HUES64 (cell line): ENCODE results near the gene CALCR. TPM values are rescaled to one million over a fixed set of nuclear protein-coding genes. Genes with fewer than 3 reads are reported as not detected.
"Not testable (repeated sequence)": the region's sequence is repeated elsewhere in the genome, so short reads cannot be mapped to it uniquely, and the experiment has no call there.

Experiments used
- H3K27ac ChIP-seq: 2 replicates; pipeline ENCODE4 v1.7.0; 2013; ENCODE audit warnings: low read depth, low read length, inconsistent platforms
- H3K27me3 ChIP-seq: 2 replicates; pipeline ENCODE4 v1.6.1; 2013; ENCODE audit warnings: mild to moderate bottlenecking, low read length; ENCODE audit not compliant: insufficient read depth
- H3K36me3 ChIP-seq: 2 replicates; pipeline ENCODE4 v1.6.1; 2013; ENCODE audit warnings: mild to moderate bottlenecking, low read length; ENCODE audit not compliant: insufficient read depth
- H3K4me1 ChIP-seq: 2 replicates; pipeline ENCODE4 v1.6.1; 2013; ENCODE audit warnings: mild to moderate bottlenecking, low read length, moderate library complexity; ENCODE audit not compliant: insufficient read depth
- H3K4me3 ChIP-seq: 2 replicates; pipeline ENCODE4 v1.5.1; 2013; ENCODE audit warnings: mild to moderate bottlenecking, low read length, moderate library complexity
- H3K9ac ChIP-seq: 2 replicates; pipeline ENCODE4 v1.6.1; 2013; ENCODE audit warnings: mild to moderate bottlenecking, low read depth, low read length
- H3K9me3 ChIP-seq: 2 replicates; pipeline ENCODE4 v1.6.1; 2013; ENCODE audit warnings: low read depth, low read length; ENCODE audit not compliant: insufficient read depth
- WGBS: fragments of 150-250, 120-280 bp; methylation state at CpG from one replicate; pipeline ENCODE4 v1.1.7; 2013; ENCODE audit warnings: missing lambda C conversion rate; 5-methylcytosine and 5-hydroxymethylcytosine counted together
- polyA plus RNA-seq, 2 experiments: library from polyadenylated mRNA; stranded (reverse); fragments of 50-300 nt; gene quantifications; one replicate each; pipeline ENCODE4 v1.2.3, GENCODE V29; 2013

CALCR gene
- 1.0 TPM for polyA plus RNA-seq (2013, experiment 1 of 2)
- polyA plus RNA-seq (2013, experiment 2 of 2), result 1.6 TPM

- H3K4me3 ChIP-seq, result peak within 1 kb of the TSS; percentile 55
- no peaks in the 10 kb centered on the region for H3K9me3 ChIP-seq
- no peak within 1 kb of the TSS for H3K27ac ChIP-seq
- no peaks in the 10 kb centered on the region for H3K4me1 ChIP-seq
- WGBS, result under 1% methylated on average over 46 of the region's 46 CpGs
- peaks cover 70% of the 10 kb centered on the region for H3K27me3 ChIP-seq
- H3K36me3 ChIP-seq, result no peaks in the 10 kb centered on the region
- no peak within 1 kb of the TSS; the same call in 1 of the 2 replicates for H3K9ac ChIP-seq
Measured at GRCh38 chr7:93574646-93575554, at the start of gene CALCR. Gene CALCR (minus strand): TSS chr7:93574724. CDS start chr7:93486981, 87,743 bp downstream.

DNA sequence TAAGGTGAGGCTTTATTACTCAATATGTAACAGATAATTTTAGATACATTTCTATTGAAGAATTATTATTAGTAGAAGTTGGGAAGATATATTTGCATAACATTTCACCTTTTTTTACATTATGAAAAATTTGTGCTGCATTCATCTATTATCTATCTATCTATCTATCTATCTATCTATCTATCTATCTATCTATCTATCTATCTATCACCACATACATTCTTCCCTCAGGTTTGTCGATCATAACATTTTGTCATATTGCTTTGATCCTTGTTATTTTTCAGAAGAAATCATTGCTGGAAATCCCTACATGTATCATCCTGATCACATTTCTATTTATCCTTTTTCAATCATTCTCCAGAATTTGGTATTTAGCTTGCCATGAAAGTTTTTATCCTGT is 49.3 kb upstream of the CALCR start:
- H3K9me3 ChIP-seq, result no peaks in the 10 kb centered on the region
- no peak overlapping the region for H3K4me3 ChIP-seq
- H3K4me1 ChIP-seq, result peaks cover 13% of the 10 kb centered on the region; the same call in 1 of the 2 replicates
- no peaks in the 10 kb centered on the region for H3K36me3 ChIP-seq
- H3K27ac ChIP-seq, result no peak overlapping the region
- no peak overlapping the region for H3K9ac ChIP-seq
- WGBS, result 95% methylated on average over 1 of the region's 1 CpG
- H3K27me3 ChIP-seq, result no peaks in the 10 kb centered on the region

- H3K36me3 ChIP-seq, result no peaks in the 10 kb centered on the region
- H3K9me3 ChIP-seq, result no peaks in the 10 kb centered on the region
- H3K27me3 ChIP-seq, result no peaks in the 10 kb centered on the region
- peak overlapping the region; percentile 14; the same call in 1 of the 2 replicates for H3K4me3 ChIP-seq
- H3K4me1 ChIP-seq, result peaks cover 13% of the 10 kb centered on the region; the same call in 1 of the 2 replicates
- H3K9ac ChIP-seq, result no peak overlapping the region
- no peak overlapping the region for H3K27ac ChIP-seq
- 54% methylated on average over 13 of the region's 13 CpGs for WGBS
Measured at GRCh38 chr7:93622036-93623033, 47.8 kb upstream of the CALCR start.

DNA sequence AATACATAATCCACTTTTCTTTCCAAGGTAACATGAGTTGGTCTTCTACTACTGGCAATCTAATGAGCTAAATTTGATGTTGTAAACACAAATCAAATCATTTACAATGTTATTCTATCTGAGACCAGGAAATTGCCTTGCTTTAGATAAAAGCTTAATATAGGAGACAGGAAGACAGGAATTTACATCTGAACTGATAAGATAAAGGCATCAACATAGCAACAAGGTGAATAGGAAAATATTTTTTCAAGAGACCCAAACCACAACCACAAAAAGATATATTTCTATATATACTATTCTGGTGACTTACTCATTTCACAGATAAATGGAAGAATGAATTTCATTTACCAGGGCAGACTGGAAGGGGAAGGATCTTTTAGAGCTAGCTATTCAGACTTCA is 46.3 kb upstream of the CALCR start:
- Histone ChIP-seq H3K4me3 (no peak overlapping the region), H3K9ac (no peak overlapping the region), H3K9me3 (no peaks in the 10 kb centered on the region), H3K36me3 (no peaks in the 10 kb centered on the region), H3K4me1 (peaks cover 13% of the 10 kb centered on the region; the same call in 1 of the 2 replicates), H3K27me3 (no peaks in the 10 kb centered on the region), H3K27ac (no peak overlapping the region)

DNA sequence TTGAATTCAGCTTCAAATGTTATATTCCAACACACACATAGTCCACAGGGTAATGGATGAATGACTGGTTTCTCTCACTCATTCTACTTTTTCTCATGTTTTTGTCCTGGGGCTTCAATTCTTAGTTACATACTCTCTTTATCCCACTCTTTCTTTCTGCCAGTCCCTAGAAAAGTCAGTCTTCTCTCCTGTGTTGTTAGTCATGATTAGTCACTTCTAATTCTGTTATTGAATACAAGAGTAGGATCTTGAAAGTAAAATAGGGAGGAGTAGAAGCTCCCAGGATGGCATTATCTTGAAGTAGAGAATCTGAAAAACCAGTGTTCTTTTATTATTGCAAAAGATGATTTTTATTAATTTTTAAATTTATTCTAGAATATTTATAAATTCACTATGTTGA is 45.5 kb upstream of the CALCR start:
- H3K4me3 ChIP-seq, result no peak overlapping the region
- no peaks in the 10 kb centered on the region for H3K36me3 ChIP-seq
- H3K9ac ChIP-seq, result no peak overlapping the region
- no peaks in the 10 kb centered on the region for H3K27me3 ChIP-seq
- H3K4me1 ChIP-seq, result peaks cover 13% of the 10 kb centered on the region; the same call in 1 of the 2 replicates
- no peaks in the 10 kb centered on the region for H3K9me3 ChIP-seq
- H3K27ac ChIP-seq, result no peak overlapping the region

GRCh38 chr7:93601363-93601762 is 26.8 kb upstream of the CALCR start:
- Histone ChIP-seq H3K27me3 (no peaks in the 10 kb centered on the region), H3K4me1 (no peaks in the 10 kb centered on the region), H3K4me3 (no peak overlapping the region), H3K9me3 (no peaks in the 10 kb centered on the region), H3K9ac (no peak overlapping the region), H3K36me3 (no peaks in the 10 kb centered on the region), H3K27ac (no peak overlapping the region)
- 88% methylated on average over 1 of the region's 1 CpG for WGBS

GRCh38 chr7:93594250-93594649 is 19.7 kb upstream of the CALCR start:
- Histone ChIP-seq H3K9ac (no peak overlapping the region), H3K27ac (no peak overlapping the region), H3K36me3 (no peaks in the 10 kb centered on the region), H3K4me3 (no peak overlapping the region), H3K9me3 (no peaks in the 10 kb centered on the region), H3K27me3 (no peaks in the 10 kb centered on the region), H3K4me1 (no peaks in the 10 kb centered on the region)
- no CpG with 5 or more reads among the region's 1 CpG for WGBS

DNA sequence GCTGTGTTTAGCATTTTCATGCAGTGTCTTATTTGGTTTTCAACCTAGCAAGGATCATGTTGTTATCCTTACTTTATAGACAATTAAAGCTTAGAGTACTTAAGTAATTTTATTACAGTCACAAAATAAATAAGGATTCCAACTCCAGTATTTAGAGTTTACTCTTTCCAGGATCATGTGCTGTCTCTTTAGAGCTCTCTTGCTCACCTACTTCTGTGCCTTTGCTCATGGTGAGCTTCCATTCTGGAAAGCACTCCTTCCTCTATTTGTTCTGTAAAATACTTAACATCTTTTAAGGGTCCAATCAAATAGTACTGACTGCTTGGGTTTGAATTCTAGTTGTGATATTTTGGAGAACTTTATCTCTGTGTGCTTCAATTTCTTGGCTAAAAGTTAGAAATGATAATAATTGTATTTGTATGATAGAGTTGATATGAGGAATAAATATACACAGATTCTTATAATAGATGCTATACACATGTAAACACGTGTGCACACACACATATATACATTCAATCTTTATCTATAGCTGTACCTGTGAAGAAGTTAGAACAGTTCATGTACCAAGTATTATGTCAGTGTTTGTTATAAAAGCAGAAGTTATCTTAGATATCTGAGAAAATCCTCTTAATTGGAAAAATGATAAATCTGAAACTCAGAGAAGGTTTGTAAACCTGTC is 18.2 kb upstream of the CALCR start:
- Histone ChIP-seq H3K4me1 (no peaks in the 10 kb centered on the region), H3K9ac (no peak overlapping the region), H3K36me3 (no peaks in the 10 kb centered on the region), H3K9me3 (no peaks in the 10 kb centered on the region), H3K27me3 (no peaks in the 10 kb centered on the region), H3K4me3 (peak overlapping the region; percentile 28), H3K27ac (no peak overlapping the region)
- WGBS, result no CpG with 5 or more reads among the region's 1 CpG

- WGBS, result 83% methylated on average over 32 of the region's 34 CpGs
- peak overlapping the region; percentile 28 for H3K4me3 ChIP-seq
Measured at GRCh38 chr7:93591224-93592050, 16.9 kb upstream of the CALCR start.

DNA sequence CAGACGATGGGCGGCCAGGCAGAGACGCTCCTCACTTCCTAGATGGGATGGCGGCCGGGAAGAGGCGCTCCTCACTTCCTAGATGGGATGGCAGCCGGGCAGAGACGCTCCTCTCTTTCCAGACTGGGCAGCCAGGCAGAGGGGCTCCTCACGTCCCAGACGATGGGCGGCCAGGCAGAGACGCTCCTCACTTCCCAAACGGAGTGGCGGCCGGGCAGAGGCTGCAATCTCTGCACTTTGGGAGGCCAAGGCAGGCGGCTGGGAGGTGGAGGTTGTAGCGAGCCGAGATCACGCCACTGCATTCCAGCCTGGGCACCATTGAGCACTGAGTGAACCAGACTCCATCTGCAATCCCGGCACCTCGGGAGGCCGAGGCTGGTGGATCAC is 11.9 kb upstream of the CALCR start:
- H3K9ac ChIP-seq, H3K4me1 ChIP-seq, H3K9me3 ChIP-seq, H3K27me3 ChIP-seq, H3K4me3 ChIP-seq, H3K36me3 ChIP-seq, H3K27ac ChIP-seq: not testable (repeated sequence)
- 91% methylated on average over 20 of the region's 22 CpGs for WGBS

More at GRCh38 chr7:93591224-93592050, 16.9 kb upstream of the CALCR start:
- H3K36me3 ChIP-seq, H3K4me1 ChIP-seq, H3K9ac ChIP-seq, H3K9me3 ChIP-seq, H3K27me3 ChIP-seq, H3K27ac ChIP-seq: not testable (repeated sequence)
